HG03378 (cell line): Measurements from ENCODE around the gene TNF.

Source experiments
- ATAC-seq: cut with Tn5 transposase; IDR thresholded peaks from one replicate; pipeline ENCODE4 v1.9.1; 2021; ENCODE audit warnings: mild to moderate bottlenecking, moderate library complexity; ENCODE audit not compliant: unreplicated experiment

The TNF gene

DNA sequence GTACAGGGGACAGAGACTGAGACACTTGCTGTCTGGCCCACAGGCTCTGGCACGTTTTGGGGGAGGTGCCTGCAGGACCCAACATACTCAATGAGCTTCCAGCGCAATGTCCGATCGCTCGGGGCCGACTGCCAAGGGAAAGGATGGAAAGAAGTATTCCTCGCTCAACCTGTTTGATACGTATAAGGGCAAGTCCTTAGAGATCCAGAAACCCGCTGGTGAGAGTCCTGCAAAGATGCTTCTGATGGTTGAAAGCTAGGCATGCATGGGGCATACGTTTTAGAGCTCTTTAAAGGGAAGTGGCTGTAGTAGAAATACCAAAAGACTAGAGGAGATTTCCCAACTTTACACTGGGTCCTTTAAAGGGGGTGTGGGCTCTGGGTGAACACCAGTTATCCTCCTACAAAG, 47.3 kb downstream of the TNF start:
- no peak for ATAC-seq

DNA sequence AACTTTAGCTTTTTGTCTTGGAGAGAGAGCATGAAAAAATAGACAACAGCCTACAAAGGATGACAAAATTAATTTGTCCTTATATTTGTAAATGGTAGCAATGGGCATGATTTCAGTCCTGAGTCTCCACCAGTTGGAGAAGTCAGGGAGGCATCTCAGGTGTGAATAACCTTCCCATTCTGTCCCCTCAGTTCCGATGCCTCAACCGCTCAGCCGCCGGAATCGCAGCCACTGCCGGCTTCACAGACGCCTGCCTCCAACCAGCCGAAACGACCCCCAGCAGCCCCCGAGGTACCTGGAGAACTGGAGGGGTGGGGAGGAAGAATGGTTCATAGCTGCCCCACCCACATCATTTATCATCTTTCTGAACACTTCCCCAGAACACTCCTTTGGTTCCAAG, 48.7 kb downstream of the TNF start:
- no peak for ATAC-seq

DNA sequence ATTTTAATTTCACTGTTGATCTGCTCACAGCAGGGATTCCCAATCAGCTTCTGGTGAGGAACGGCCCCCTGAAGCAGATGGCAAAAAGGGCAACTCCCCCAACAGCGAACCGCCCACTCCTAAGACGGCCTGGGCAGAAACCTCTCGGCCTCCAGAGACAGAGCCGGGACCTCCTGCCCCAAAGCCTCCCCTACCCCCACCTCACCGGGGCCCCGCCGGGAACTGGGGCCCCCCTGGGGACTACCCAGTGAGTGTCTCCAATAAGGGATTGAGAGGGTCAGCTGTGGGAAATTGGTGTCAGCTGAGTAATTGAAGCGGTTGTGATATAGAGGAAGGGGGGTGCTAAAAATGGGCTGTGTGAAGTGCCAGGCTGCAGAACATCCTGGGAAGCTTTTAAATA, 51.6 kb downstream of the TNF start:
- ATAC-seq = no peak

DNA sequence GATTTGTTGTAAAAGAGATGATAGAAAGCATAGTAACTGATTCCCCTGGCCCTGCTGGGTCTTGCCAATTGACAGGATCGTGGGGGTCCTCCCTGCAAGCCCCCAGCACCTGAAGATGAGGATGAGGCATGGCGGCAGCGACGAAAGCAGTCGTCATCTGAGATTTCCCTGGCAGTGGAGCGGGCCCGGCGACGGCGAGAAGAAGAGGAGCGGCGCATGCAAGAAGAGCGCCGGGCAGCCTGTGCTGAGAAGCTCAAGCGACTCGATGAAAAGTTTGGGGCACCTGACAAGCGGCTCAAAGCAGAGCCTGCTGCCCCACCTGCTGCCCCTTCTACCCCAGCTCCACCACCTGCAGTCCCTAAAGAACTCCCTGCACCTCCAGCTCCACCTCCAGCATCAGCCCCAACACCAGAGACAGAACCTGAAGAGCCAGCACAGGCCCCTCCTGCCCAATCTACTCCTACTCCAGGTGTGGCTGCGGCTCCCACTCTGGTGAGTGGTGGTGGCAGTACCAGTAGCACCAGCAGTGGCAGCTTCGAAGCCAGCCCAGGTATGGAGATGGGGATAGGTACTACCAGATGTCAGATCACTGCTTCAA, 52.4 kb downstream of the TNF start:
- ATAC-seq = no peak
